ENCODE data around the gene ABCC8.

ABCC8 gene

GRCh38 chr11:17421781-17422180 lies 54.9 kb downstream of the ABCC8 start:
- DNase-seq (ENCODE audit: low read depth): no peak
- H3K4me3 ChIP-seq (ENCODE audit: control insufficient read depth, low read depth, low read length): no peak overlapping the region
- no peak for TF ChIP-seq CTCF (conservative IDR thresholded peaks at IDR 0.05; ENCODE audit: control insufficient read depth, insufficient read depth, low read depth, low read length)

- DNase-seq (ENCODE audit: low read depth): no peak
- no peak for TF ChIP-seq CTCF (conservative IDR thresholded peaks at IDR 0.05; ENCODE audit: control insufficient read depth, insufficient read depth, low read depth, low read length)
- no peak overlapping the region for H3K4me3 ChIP-seq (ENCODE audit: control insufficient read depth, low read depth, low read length)
Observed at GRCh38 chr11:17418444-17419081, 58.1 kb downstream of the ABCC8 start.

- no peak overlapping the region for H3K4me3 ChIP-seq (ENCODE audit: control insufficient read depth, low read depth, low read length)
- DNase-seq (ENCODE audit: low read depth): no peak
- no peak for TF ChIP-seq CTCF (conservative IDR thresholded peaks at IDR 0.05; ENCODE audit: control insufficient read depth, insufficient read depth, low read depth, low read length)
Observed at GRCh38 chr11:17416492-17416891, 60.2 kb downstream of the ABCC8 start.

- DNase-seq (ENCODE audit: low read depth): no peak
- no peak for TF ChIP-seq CTCF (conservative IDR thresholded peaks at IDR 0.05; ENCODE audit: control insufficient read depth, insufficient read depth, low read depth, low read length)
Observed at GRCh38 chr11:17415523-17416104, 61.0 kb downstream of the ABCC8 start.

GRCh38 chr11:17414992-17415391 lies 61.7 kb downstream of the ABCC8 start:
- no peak for DNase-seq (ENCODE audit: low read depth)
- no peak overlapping the region for H3K4me3 ChIP-seq (ENCODE audit: control insufficient read depth, low read depth, low read length)
- no peak for TF ChIP-seq CTCF (conservative IDR thresholded peaks at IDR 0.05; ENCODE audit: control insufficient read depth, insufficient read depth, low read depth, low read length)

More at GRCh38 chr11:17415523-17416104, 61.0 kb downstream of the ABCC8 start:
- H3K4me3 ChIP-seq (ENCODE audit: control insufficient read depth, low read depth, low read length): no peak overlapping the region

- no peak for TF ChIP-seq CTCF (conservative IDR thresholded peaks at IDR 0.05; ENCODE audit: control insufficient read depth, insufficient read depth, low read depth, low read length)
- H3K4me3 ChIP-seq (ENCODE audit: control insufficient read depth, low read depth, low read length): no peak overlapping the region
- no peak for DNase-seq (ENCODE audit: low read depth)
Observed at GRCh38 chr11:17414317-17414737, 62.3 kb downstream of the ABCC8 start.

Data from fibroblast of mammary gland (primary cell).